SK-N-SH treated with all-trans-retinoic acid at 6 μM for 48 hours (cell line): Measurements from ENCODE around the gene ARHGAP26.
"Not testable (repeated sequence)": the region's sequence is repeated elsewhere in the genome, so short reads cannot be mapped to it uniquely, and the experiment has no call there.

Experiments used
- ATAC-seq: fragments of 200-7000 bp; cut with Tn5 transposase; 3 replicates; pipeline ENCODE4 v1.9.1; 2020; ENCODE audit warnings: mild to moderate bottlenecking, moderate library complexity
- ARNTL ChIP-seq: fragments of 450-650 bp; formaldehyde crosslinking; IDR thresholded peaks from 2 replicates; pipeline ENCODE4 v1.5.0; 2020; ENCODE audit warnings: low read depth, mild to moderate bottlenecking, moderate library complexity, borderline replicate concordance
- BACH2 ChIP-seq: fragments of 250-450 bp; sonication (Bioruptor Pico); IDR thresholded peaks from 2 replicates; pipeline ENCODE4 v1.9.0; 2021; ENCODE audit warnings: mild to moderate bottlenecking, borderline replicate concordance
- CSDC2 ChIP-seq: fragments of 250-450 bp; sonication (Bioruptor Pico); IDR thresholded peaks from 2 replicates; pipeline ENCODE4 v1.5.0; 2020; ENCODE audit warnings: mild to moderate bottlenecking, moderate library complexity
- ESRRG ChIP-seq: fragments of 250-450 bp; sonication (Bioruptor Pico); IDR thresholded peaks from 2 replicates; pipeline ENCODE4 v1.6.1; 2021; ENCODE audit warnings: mild to moderate bottlenecking
- GLIS3 ChIP-seq: fragments of 250-450 bp; sonication (Bioruptor Pico); IDR thresholded peaks from 2 replicates; pipeline ENCODE4 v1.5.0; 2020; ENCODE audit warnings: mild to moderate bottlenecking, moderate library complexity
- ISL1 ChIP-seq: fragments of 250-450 bp; sonication (Bioruptor Pico); IDR thresholded peaks from 2 replicates; pipeline ENCODE4 v2.1.2; 2022; ENCODE audit warnings: mild to moderate bottlenecking, moderate library complexity
- OSR1 ChIP-seq: fragments of 250-450 bp; sonication (Bioruptor Pico); IDR thresholded peaks from 2 replicates; pipeline ENCODE4 v1.8.0; 2022; ENCODE audit warnings: moderate library complexity, mild to moderate bottlenecking, inconsistent platforms
- PPARA ChIP-seq: fragments of 250-450 bp; sonication (Bioruptor Pico); IDR thresholded peaks from 2 replicates; pipeline ENCODE4 v1.5.0; 2020; ENCODE audit warnings: mild to moderate bottlenecking, borderline replicate concordance
- SNAI2 ChIP-seq: fragments of 250-450 bp; sonication (Bioruptor Pico); IDR thresholded peaks from 2 replicates; pipeline ENCODE4 v1.5.0; 2020; ENCODE audit warnings: mild to moderate bottlenecking, moderate library complexity
- TCF4 ChIP-seq: fragments of 250-450 bp; sonication (Bioruptor Pico); IDR thresholded peaks from 2 replicates; pipeline ENCODE4 v1.8.0; 2021; ENCODE audit warnings: mild to moderate bottlenecking, moderate library complexity, borderline replicate concordance
- TOX ChIP-seq: fragments of 250-450 bp; sonication (Bioruptor Pico); IDR thresholded peaks from 2 replicates; pipeline ENCODE4 v1.8.0; 2021; ENCODE audit warnings: mild to moderate bottlenecking, moderate library complexity, borderline replicate concordance
- ZC3H10 ChIP-seq: fragments of 250-450 bp; sonication (Bioruptor Pico); IDR thresholded peaks from 2 replicates; pipeline ENCODE4 v1.5.1; 2021; ENCODE audit warnings: mild to moderate bottlenecking, moderate library complexity
- ZFP3 ChIP-seq: fragments of 250-450 bp; sonication (Bioruptor Pico); IDR thresholded peaks from 2 replicates; pipeline ENCODE4 v1.5.0; 2020; ENCODE audit warnings: mild to moderate bottlenecking, moderate library complexity
- ZFP30 ChIP-seq: fragments of 450-650 bp; formaldehyde crosslinking; IDR thresholded peaks from 2 replicates; pipeline ENCODE4 v1.5.0; 2022; ENCODE audit warnings: mild to moderate bottlenecking, moderate library complexity
- ZNF8 ChIP-seq: fragments of 450-650 bp; formaldehyde crosslinking; IDR thresholded peaks from 2 replicates; pipeline ENCODE4 v1.5.0; 2020; ENCODE audit warnings: mild to moderate bottlenecking, moderate library complexity
- TF ChIP-seq, protein P1 (sequence below): fragments of 250-450 bp; sonication (Bioruptor Pico); IDR thresholded peaks from 2 replicates; pipeline ENCODE4 v1.5.0; 2020; ENCODE audit warnings: mild to moderate bottlenecking, moderate library complexity
- TF ChIP-seq, protein P2 (sequence below): fragments of 250-450 bp; sonication (Bioruptor Pico); IDR thresholded peaks from 2 replicates; pipeline ENCODE4 v1.5.1; 2021; ENCODE audit warnings: mild to moderate bottlenecking, moderate library complexity
- TF ChIP-seq, protein P3 (sequence below): fragments of 250-450 bp; sonication (Bioruptor Pico); IDR thresholded peaks from 2 replicates; pipeline ENCODE4 v1.8.0; 2021; ENCODE audit warnings: low read depth, mild to moderate bottlenecking, moderate library complexity, borderline replicate concordance
- TF ChIP-seq, protein P4 (sequence below): fragments of 250-450 bp; sonication (Bioruptor Pico); IDR thresholded peaks from 2 replicates; pipeline ENCODE4 v1.8.0; 2020; ENCODE audit warnings: mild to moderate bottlenecking, moderate library complexity, borderline replicate concordance
- TF ChIP-seq, protein P5 (sequence below): fragments of 250-450 bp; sonication (Bioruptor Pico); IDR thresholded peaks from 2 replicates; pipeline ENCODE4 v1.5.1; 2020; ENCODE audit warnings: low read depth, mild to moderate bottlenecking, moderate library complexity

ARHGAP26 gene

DNA sequence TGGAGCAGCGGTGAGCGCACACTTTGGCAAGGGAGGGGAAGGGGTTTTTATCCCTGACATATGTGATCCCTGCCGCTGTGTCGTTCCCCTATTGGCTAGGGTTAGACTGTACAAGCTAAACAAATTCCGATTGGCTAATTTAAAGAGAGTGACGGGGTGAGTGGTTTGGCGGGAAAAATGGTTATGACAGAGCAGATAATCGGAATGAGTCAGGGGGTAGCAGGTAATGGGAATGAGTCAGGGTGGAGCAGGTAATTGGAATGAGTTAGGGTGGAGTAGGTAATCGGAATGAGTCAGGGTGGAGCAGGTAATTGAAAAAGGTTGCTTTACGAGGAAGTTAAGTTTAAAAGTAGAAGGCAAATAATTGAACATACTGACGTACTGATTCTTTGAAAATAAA lies 318.5 kb downstream of the ARHGAP26 start:
- not testable (repeated sequence) for ATAC-seq

DNA sequence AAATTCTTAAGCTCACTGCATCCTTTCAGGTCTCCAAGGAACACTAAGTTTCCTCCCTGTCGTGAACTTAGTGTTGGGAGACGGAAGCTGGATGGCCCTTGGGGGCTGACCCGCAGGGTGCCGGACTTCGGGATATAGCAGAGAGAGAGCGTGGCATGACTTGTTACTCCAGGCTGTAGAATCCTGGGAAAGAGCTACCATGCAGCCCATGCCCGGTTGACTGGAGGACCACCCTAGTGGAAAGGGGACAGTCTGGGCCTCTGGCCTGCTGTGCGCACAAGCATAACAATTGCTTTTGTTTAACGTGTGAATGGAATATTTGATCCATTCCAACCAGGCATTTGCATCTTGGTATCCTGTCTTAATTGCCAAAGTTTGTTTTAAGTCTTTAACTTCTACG lies 319.9 kb downstream of the ARHGAP26 start:
- ATAC-seq = not testable (repeated sequence)

DNA sequence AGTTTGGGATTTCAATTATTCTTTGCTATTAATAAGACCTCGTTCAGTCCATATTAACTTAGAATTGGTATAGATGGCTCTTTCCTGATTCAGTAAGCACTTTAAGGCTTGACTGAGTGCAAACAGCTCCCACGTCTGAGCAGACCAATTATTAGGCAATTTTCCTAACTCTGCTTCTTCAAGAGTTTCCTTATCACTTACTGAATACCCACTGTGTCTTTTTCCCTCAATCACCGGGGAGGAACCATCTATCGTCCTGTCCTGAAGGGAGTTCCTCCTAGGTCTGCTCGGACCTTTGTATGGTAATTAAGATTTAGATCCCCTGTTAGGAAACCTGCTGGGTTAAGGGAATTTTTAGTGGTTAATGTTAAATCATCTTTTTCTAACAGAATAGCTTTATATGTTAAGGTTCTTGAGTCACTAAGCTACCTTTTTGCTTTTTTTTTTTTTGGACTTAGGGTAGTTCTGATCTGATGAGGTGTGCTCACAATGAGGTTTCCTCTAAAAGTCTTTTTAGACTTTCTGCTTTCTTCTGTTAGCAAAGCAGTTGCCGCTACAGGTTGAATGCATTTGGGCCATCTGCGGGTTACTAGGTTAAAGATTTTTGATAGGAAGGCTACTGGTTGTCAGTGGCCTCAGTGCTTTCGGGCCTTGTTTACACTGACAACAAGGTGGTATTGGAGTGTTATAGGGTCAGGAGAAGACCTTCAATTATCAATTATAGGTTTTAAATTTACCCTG lies 322.7 kb downstream of the ARHGAP26 start:
- ATAC-seq = not testable (repeated sequence)

DNA sequence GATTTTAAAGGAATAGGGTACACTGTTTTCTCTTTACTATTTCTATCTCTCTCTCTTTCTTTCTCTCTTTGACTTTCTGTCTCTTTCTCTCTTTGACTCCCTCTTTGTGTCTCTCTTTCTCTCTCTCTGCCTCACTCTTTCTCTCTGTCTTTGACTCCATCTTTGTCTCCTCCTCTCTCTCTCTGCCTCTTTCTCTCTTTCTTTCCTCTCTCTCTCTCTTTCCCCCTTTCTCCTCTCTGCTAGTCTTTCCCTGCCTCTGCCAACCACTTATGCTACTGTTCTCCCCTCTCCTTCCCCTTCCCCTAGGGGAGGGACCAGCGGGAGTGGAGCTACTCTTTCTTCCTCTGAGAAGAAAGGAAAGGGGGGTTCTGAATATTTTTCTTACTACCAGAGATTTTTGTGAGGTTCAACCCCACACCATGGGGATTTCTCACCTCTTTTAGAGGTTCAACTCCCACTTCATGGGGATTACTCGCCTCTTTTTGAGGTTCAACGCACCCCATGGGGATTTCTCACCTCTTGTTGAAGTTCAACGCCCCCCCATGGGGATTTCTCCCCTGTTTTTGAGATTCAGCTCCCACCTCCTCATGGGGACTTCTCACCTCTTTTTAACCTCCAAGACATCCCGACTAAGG lies 323.4 kb downstream of the ARHGAP26 start:
- ATAC-seq = no peak
- TF ChIP-seq ISL1 (CRISPR knock-in tag) (no peak), BACH2 (CRISPR knock-in tag) (no peak), SNAI2 (CRISPR knock-in tag) (no peak), ZNF8 (CRISPR knock-in tag) (no peak), ARNTL (CRISPR knock-in tag) (no peak), TOX (no peak), ZFP3 (no peak), ESRRG (CRISPR knock-in tag) (no peak)
- TF ChIP-seq, protein P1, sequence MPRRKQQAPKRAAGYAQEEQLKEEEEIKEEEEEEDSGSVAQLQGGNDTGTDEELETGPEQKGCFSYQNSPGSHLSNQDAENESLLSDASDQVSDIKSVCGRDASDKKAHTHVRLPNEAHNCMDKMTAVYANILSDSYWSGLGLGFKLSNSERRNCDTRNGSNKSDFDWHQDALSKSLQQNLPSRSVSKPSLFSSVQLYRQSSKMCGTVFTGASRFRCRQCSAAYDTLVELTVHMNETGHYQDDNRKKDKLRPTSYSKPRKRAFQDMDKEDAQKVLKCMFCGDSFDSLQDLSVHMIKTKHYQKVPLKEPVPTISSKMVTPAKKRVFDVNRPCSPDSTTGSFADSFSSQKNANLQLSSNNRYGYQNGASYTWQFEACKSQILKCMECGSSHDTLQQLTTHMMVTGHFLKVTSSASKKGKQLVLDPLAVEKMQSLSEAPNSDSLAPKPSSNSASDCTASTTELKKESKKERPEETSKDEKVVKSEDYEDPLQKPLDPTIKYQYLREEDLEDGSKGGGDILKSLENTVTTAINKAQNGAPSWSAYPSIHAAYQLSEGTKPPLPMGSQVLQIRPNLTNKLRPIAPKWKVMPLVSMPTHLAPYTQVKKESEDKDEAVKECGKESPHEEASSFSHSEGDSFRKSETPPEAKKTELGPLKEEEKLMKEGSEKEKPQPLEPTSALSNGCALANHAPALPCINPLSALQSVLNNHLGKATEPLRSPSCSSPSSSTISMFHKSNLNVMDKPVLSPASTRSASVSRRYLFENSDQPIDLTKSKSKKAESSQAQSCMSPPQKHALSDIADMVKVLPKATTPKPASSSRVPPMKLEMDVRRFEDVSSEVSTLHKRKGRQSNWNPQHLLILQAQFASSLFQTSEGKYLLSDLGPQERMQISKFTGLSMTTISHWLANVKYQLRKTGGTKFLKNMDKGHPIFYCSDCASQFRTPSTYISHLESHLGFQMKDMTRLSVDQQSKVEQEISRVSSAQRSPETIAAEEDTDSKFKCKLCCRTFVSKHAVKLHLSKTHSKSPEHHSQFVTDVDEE (CRISPR knock-in tag) = no peak
- TF ChIP-seq, protein P2, sequence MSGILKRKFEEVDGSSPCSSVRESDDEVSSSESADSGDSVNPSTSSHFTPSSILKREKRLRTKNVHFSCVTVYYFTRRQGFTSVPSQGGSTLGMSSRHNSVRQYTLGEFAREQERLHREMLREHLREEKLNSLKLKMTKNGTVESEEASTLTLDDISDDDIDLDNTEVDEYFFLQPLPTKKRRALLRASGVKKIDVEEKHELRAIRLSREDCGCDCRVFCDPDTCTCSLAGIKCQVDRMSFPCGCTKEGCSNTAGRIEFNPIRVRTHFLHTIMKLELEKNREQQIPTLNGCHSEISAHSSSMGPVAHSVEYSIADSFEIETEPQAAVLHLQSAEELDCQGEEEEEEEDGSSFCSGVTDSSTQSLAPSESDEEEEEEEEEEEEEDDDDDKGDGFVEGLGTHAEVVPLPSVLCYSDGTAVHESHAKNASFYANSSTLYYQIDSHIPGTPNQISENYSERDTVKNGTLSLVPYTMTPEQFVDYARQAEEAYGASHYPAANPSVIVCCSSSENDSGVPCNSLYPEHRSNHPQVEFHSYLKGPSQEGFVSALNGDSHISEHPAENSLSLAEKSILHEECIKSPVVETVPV (CRISPR knock-in tag) = no peak
- TF ChIP-seq, protein P3, sequence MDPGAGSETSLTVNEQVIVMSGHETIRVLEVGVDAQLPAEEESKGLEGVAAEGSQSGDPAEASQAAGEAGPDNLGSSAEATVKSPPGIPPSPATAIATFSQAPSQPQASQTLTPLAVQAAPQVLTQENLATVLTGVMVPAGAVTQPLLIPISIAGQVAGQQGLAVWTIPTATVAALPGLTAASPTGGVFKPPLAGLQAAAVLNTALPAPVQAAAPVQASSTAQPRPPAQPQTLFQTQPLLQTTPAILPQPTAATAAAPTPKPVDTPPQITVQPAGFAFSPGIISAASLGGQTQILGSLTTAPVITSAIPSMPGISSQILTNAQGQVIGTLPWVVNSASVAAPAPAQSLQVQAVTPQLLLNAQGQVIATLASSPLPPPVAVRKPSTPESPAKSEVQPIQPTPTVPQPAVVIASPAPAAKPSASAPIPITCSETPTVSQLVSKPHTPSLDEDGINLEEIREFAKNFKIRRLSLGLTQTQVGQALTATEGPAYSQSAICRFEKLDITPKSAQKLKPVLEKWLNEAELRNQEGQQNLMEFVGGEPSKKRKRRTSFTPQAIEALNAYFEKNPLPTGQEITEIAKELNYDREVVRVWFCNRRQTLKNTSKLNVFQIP (CRISPR knock-in tag) = no peak
- TF ChIP-seq, protein P4, sequence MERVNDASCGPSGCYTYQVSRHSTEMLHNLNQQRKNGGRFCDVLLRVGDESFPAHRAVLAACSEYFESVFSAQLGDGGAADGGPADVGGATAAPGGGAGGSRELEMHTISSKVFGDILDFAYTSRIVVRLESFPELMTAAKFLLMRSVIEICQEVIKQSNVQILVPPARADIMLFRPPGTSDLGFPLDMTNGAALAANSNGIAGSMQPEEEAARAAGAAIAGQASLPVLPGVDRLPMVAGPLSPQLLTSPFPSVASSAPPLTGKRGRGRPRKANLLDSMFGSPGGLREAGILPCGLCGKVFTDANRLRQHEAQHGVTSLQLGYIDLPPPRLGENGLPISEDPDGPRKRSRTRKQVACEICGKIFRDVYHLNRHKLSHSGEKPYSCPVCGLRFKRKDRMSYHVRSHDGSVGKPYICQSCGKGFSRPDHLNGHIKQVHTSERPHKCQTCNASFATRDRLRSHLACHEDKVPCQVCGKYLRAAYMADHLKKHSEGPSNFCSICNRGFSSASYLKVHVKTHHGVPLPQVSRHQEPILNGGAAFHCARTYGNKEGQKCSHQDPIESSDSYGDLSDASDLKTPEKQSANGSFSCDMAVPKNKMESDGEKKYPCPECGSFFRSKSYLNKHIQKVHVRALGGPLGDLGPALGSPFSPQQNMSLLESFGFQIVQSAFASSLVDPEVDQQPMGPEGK (CRISPR knock-in tag) = no peak

DNA sequence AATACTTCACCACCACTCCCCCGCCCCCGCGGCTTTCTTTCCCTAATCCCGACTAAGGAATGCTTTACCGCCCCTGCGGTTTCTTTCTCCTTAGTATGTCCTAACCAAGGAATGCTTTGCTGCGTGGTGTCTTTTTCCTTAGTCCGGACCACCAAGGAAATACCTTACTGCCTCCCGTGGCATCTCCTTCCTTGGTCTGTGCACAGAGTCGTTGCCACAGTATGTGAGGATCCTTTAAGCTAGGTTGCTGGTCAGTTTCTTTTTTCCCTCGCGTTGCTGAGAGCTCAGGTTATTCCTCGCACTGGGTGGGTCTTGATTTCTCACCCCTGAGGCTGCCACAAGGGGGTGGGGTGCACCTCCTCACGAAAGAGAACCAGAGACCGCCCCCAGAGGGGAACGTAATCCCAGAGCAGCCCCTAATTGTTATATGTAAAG lies 323.9 kb downstream of the ARHGAP26 start:
- no peak for ATAC-seq
- TF ChIP-seq GLIS3 (CRISPR knock-in tag) (no peak), TOX (no peak), BACH2 (CRISPR knock-in tag) (no peak), OSR1 (CRISPR knock-in tag) (no peak), TCF4 (no peak), ZC3H10 (no peak), ARNTL (CRISPR knock-in tag) (no peak), ZFP30 (CRISPR knock-in tag) (no peak), SNAI2 (CRISPR knock-in tag) (no peak), CSDC2 (CRISPR knock-in tag) (no peak), ZFP3 (no peak), PPARA (CRISPR knock-in tag) (no peak)
- TF ChIP-seq, protein P4 (CRISPR knock-in tag) = no peak
- TF ChIP-seq, protein P5, sequence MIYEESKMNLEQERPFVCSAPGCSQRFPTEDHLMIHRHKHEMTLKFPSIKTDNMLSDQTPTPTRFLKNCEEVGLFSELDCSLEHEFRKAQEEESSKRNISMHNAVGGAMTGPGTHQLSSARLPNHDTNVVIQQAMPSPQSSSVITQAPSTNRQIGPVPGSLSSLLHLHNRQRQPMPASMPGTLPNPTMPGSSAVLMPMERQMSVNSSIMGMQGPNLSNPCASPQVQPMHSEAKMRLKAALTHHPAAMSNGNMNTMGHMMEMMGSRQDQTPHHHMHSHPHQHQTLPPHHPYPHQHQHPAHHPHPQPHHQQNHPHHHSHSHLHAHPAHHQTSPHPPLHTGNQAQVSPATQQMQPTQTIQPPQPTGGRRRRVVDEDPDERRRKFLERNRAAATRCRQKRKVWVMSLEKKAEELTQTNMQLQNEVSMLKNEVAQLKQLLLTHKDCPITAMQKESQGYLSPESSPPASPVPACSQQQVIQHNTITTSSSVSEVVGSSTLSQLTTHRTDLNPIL (CRISPR knock-in tag) = no peak
- TF ChIP-seq, protein P2 (CRISPR knock-in tag) = no peak
